NCI-H226 (cell line): ENCODE data around the gene PGS1.

ENCODE experiments used
- DNase-seq: peaks from one replicate; pipeline ENCODE4 v3.0.0-alpha.2; 2015

Gene PGS1

GRCh38 chr17:78347453-78347852, 31.0 kb upstream of the PGS1 start:
- no peak for DNase-seq

GRCh38 chr17:78348055-78348770, 30.2 kb upstream of the PGS1 start:
- DNase-seq: no peak

GRCh38 chr17:78349891-78350642, 28.4 kb upstream of the PGS1 start:
- DNase-seq: no peak

GRCh38 chr17:78351449-78352006, 26.9 kb upstream of the PGS1 start:
- DNase-seq: peak; percentile 98

- no peak for DNase-seq
These were observed 24.6 kb upstream of the PGS1 start for GRCh38 chr17:78353834-78354233.

- DNase-seq: no peak
These were observed 23.3 kb upstream of the PGS1 start for GRCh38 chr17:78355045-78355641.

GRCh38 chr17:78355701-78356100, 22.7 kb upstream of the PGS1 start:
- no peak for DNase-seq

- peak; percentile 94 for DNase-seq
These were observed 22.2 kb upstream of the PGS1 start for GRCh38 chr17:78356101-78356713.

GRCh38 chr17:78357177-78357586, 21.3 kb upstream of the PGS1 start:
- peak; percentile 66 for DNase-seq

- no peak for DNase-seq
These were observed 20.5 kb upstream of the PGS1 start for GRCh38 chr17:78357672-78358537.

- no peak for DNase-seq
These were observed 19.7 kb upstream of the PGS1 start for GRCh38 chr17:78358538-78359320.

- DNase-seq: peak; percentile 37
These were observed 19.0 kb upstream of the PGS1 start for GRCh38 chr17:78359321-78359996.

- DNase-seq: peak; percentile 95
These were observed 18.5 kb upstream of the PGS1 start, which contains the start of gene SOCS3 for GRCh38 chr17:78359997-78360370. SOCS3 (minus strand) TSS chr17:78360077; CDS start chr17:78359095, 982 bp downstream.

GRCh38 chr17:78360371-78361224, 17.9 kb upstream of the PGS1 start:
- DNase-seq: peak; percentile 85

- no peak for DNase-seq
These were observed 17.2 kb upstream of the PGS1 start for GRCh38 chr17:78361225-78361701.

GRCh38 chr17:78362232-78362631, 16.2 kb upstream of the PGS1 start:
- no peak for DNase-seq

GRCh38 chr17:78362671-78363070, 15.8 kb upstream of the PGS1 start:
- DNase-seq: no peak

- no peak for DNase-seq
These were observed 13.8 kb upstream of the PGS1 start for GRCh38 chr17:78364436-78365281.
